ENCODE data around the gene ZNF284.
"Not testable (repeated sequence)": the region's sequence is repeated elsewhere in the genome, so short reads cannot be mapped to it uniquely, and the experiment has no call there.

ZNF284 gene

GRCh38 chr19:44113138-44113783, 41.3 kb downstream of the ZNF284 start, which contains the start of gene ZNF225:
Gene ZNF225 (plus strand): TSS chr19:44113399. CDS start chr19:44115828, 2,429 bp downstream.
- Histone ChIP-seq H3K9ac (ENCODE audit: low read length) (peak within 1 kb of the TSS; percentile 92), H3K9me3 (ENCODE audit: control insufficient read depth, low read depth, low read length) (no peaks in the 10 kb centered on the region), H3K4me1 (ENCODE audit: control insufficient read depth, low read depth, low read length) (no peaks in the 10 kb centered on the region), H3K36me3 (ENCODE audit: control insufficient read depth, low read depth, low read length) (peaks cover 8% of the 10 kb centered on the region), H3K27me3 (ENCODE audit: control insufficient read depth, insufficient read depth, low read length) (no peaks in the 10 kb centered on the region), H3K27ac (ENCODE audit: low read length) (peak within 1 kb of the TSS; percentile 61), H3K4me3 (ENCODE audit: low read length) (peak within 1 kb of the TSS; percentile 93)

DNA sequence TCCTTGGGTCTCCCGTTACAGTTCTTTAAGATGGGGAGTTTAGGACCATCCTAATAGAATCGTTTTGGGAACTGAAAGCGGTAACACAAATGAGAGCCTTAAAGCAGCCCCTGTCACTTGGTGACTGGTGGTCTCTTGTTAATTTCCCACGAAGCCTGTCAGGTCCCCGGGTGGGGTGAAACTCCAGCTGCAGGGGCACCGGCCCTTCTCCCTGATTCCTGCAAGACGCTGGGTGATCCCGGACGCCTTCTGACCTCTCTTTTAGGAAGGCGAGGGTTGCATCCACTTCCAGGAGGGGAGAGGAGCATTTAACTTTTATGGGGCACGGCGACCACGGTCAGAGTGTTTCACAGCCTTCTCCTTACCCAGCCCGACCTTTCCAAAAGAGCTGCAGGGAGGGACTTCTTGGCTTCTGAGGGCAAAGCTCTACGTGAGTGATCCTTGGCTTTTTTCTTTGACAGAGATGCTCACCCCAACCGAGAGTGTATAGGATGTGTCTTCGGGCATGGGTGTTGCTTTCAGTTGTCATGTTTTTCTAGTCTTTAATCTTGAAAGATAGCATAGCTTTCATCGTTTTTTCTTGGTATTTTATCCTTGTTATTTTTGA, 41.9 kb downstream of the ZNF284 start:
- Histone ChIP-seq H3K9me3 (ENCODE audit: control insufficient read depth, low read depth, low read length) (no peaks in the 10 kb centered on the region), H3K4me1 (ENCODE audit: control insufficient read depth, low read depth, low read length) (no peaks in the 10 kb centered on the region), H3K27ac (ENCODE audit: low read length) (no peak overlapping the region), H3K9ac (ENCODE audit: low read length) (peak overlapping the region; percentile 65), H3K36me3 (ENCODE audit: control insufficient read depth, low read depth, low read length) (peaks cover 12% of the 10 kb centered on the region), H3K4me3 (ENCODE audit: low read length) (peak overlapping the region; percentile 93), H3K27me3 (ENCODE audit: control insufficient read depth, insufficient read depth, low read length) (no peaks in the 10 kb centered on the region)

GRCh38 chr19:44121162-44121561, 49.2 kb downstream of the ZNF284 start:
- H3K4me1 ChIP-seq (ENCODE audit: control insufficient read depth, low read depth, low read length); H3K9ac ChIP-seq (ENCODE audit: low read length); H3K4me3 ChIP-seq (ENCODE audit: low read length); H3K27ac ChIP-seq (ENCODE audit: low read length); H3K27me3 ChIP-seq (ENCODE audit: control insufficient read depth, insufficient read depth, low read length); H3K9me3 ChIP-seq (ENCODE audit: control insufficient read depth, low read depth, low read length): not testable (repeated sequence)
- peaks cover 15% of the 10 kb centered on the region for H3K36me3 ChIP-seq (ENCODE audit: control insufficient read depth, low read depth, low read length)

GRCh38 chr19:44131955-44132354, 60.0 kb downstream of the ZNF284 start:
- Histone ChIP-seq H3K9ac (ENCODE audit: low read length) (no peak overlapping the region), H3K27ac (ENCODE audit: low read length) (no peak overlapping the region), H3K4me3 (ENCODE audit: low read length) (no peak overlapping the region), H3K36me3 (ENCODE audit: control insufficient read depth, low read depth, low read length) (peaks cover 15% of the 10 kb centered on the region), H3K4me1 (ENCODE audit: control insufficient read depth, low read depth, low read length) (no peaks in the 10 kb centered on the region), H3K27me3 (ENCODE audit: control insufficient read depth, insufficient read depth, low read length) (no peaks in the 10 kb centered on the region), H3K9me3 (ENCODE audit: control insufficient read depth, low read depth, low read length) (peaks cover 17% of the 10 kb centered on the region)
